NCI-H1436 (cell line): ENCODE measurements around the gene FMN1.

ENCODE experiments used
- DNase-seq: peaks from one replicate; lab custom pipeline; 2025; lab: John Stamatoyannopoulos, UW

Gene FMN1

GRCh38 chr15:33198541-33198940 is 4.0 kb upstream of the FMN1 start:
- no peak for DNase-seq

- no peak for DNase-seq
Observed at GRCh38 chr15:33197636-33198035, 3.1 kb upstream of the FMN1 start.

- DNase-seq = no peak
Observed at GRCh38 chr15:33194237-33194636, 277 bp downstream of the FMN1 start.

GRCh38 chr15:33191591-33191990 is 2.9 kb downstream of the FMN1 start:
- no peak for DNase-seq

- DNase-seq = no peak
Observed at GRCh38 chr15:33190539-33190938, 4.0 kb downstream of the FMN1 start.

- DNase-seq = no peak
Observed at GRCh38 chr15:33188641-33189257, 5.8 kb downstream of the FMN1 start.

- no peak for DNase-seq
Observed at GRCh38 chr15:33188159-33188558, 6.4 kb downstream of the FMN1 start.

GRCh38 chr15:33183334-33183733 is 11.2 kb downstream of the FMN1 start:
- no peak for DNase-seq

GRCh38 chr15:33182926-33183325 is 11.6 kb downstream of the FMN1 start:
- DNase-seq = no peak

DNA sequence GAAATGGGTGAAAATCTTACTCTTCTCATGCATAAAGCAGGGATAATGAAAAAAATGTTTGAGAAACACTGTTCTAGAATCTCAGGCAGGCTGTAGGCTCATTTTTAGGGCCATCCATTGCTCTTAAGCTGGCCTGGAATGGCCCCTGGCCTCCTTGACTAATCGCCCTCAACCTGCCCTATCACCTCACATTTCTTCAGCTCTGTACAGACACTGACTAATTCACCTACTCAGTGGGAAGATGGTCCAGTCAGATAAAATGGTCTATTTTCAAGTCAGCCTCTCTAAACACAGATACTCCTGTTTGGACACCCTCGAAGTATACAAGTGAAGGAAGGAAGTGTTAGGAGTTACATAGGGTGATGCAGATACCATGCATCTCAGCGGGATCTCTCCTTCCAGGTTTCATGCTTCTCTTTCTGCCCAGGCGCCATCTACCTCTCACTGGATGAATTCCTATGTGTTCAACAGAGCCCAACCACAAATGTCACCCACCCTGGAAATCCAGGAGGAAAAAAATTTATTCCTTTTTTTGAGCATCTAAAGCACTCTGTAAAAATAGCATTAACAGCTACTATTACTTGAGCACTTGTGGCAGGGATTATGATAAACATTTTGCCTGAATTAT is 12.1 kb downstream of the FMN1 start:
- no peak for DNase-seq

- no peak for DNase-seq
Observed at GRCh38 chr15:33179874-33180273, 14.6 kb downstream of the FMN1 start.

DNA sequence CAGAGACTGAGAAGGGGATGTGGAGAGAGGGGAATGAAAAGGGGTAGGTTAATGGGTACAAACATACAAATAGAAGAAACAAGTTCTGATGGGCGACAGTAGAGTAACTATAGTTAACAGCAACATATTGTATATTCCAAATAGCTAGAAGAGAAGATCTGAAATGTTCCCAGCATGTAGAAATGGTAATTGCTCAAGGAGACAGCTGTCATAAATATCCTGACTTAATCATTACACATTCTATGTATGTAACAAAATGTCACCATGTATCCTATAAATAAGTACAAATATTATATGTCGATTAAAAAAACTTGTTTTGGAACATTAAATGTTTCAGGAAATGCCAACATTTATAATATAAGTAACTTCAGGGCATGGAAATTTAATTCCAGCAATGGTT is 23.3 kb downstream of the FMN1 start:
- no peak for DNase-seq

DNA sequence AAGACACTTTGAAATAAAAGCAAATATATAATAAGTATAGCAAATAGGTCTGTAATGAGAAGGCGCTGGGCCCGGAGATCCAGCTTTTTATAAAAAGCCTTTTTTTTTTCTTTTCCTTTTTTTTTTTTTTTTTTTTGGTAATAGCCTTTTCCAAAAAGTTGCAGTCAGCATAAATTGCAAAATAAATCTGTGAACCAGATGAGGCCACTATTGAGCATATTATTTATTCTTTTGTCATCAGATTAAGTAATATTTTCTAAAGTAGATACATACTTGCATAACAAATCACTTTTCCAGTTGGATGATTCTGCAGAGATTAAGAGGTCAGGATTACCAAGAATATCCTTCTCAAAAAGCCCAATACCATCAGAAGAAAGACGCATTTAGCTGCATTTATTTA is 24.9 kb downstream of the FMN1 start:
- no peak for DNase-seq

DNA sequence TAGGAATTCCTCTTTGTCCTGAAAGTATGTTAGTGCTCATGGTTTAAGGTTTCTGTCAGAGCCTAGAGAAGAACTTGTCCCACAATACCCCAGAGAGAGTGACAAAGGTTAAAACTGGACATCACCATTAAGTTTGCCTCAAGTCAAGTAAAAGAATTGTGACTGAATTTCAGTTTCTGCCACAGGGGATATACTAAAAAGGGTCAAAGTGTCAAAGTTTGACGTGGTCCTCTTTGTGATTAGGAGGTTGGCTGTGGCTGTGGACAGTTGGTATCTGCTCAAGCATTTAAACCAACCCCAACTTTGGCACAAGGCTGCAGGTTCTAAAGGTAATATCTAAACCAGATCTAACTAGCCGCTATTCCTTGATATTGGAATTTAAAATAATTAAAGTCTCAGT is 26.1 kb downstream of the FMN1 start:
- DNase-seq = no peak

- no peak for DNase-seq
Observed at GRCh38 chr15:33163816-33164215, 30.7 kb downstream of the FMN1 start.

DNA sequence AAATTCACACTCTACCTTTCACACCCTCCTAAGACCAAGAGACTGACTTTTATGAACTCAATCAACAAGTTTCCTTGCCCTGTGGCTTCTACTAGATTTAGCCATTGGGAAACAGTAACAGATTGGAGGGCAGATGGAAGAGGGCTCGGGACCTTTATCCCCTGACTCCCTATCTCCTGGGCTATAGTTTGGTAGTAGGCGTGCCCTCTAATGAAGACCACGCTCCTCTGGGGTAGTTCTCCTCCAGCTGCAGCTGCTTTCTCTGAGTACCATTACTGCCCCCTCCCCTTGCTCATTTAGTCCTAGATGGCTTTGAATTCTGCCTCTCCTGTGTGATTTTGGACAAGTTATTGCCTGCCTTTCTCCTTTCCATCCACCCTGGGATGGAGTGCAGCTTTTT is 33.3 kb downstream of the FMN1 start:
- no peak for DNase-seq

DNA sequence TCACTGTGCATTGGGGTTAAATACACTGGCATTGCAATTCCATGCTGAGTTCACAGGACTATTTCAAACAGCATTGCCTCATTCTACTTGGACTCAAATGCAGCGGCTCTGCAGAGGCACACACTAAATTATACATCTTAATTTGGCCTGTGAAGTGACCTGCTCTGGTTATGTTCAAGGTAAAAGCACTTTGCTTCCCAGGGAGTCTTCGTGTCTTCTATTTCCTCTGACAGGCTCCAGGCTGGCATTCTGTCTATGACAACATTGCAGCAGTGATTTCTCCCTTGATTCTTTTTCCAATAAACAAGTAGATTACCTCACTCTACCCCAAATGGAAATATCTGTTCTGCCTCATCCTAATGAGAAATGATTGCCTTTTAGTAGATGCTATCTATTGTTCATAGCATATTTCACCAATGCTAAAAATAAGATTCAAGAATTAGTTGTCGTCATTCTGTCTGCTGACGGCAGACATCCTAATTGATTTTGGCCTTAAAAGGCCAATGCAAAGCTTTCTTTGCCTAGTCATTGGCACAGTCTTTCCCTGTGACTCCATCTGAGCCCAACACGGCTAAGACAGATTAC is 33.8 kb downstream of the FMN1 start:
- no peak for DNase-seq

GRCh38 chr15:33159726-33160453 is 34.6 kb downstream of the FMN1 start:
- DNase-seq = no peak

DNA sequence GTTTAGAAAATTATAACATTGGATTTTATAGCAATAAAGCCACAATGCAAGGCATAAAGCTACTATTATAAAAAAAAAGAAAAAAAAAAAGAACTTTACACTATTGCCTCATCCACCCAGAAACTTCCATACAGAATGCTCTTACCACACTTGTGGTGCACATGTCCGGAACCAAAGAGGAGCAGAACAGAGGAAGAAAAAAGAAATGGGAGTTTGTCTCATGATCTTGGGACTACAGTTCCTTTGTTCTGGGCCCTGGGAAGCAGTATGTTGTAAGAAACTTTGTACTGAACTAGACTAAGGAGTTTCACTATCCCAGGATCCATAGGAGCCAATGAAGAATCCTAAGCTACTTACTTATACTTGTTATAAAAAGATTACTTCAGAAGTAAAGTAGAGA is 36.1 kb downstream of the FMN1 start:
- DNase-seq = no peak

- no peak for DNase-seq
Observed at GRCh38 chr15:33157371-33158037, 37.0 kb downstream of the FMN1 start.

GRCh38 chr15:33155691-33156420 is 38.7 kb downstream of the FMN1 start:
- no peak for DNase-seq
